AG09309 (cell line): Measurements from ENCODE around the gene KRTAP20-2.

Experiments used
- DNase-seq: peaks from one replicate; pipeline ENCODE4 v3.0.0-alpha.2; 2010; ENCODE audit warnings: low read depth
- H3K4me3 ChIP-seq: 2 replicates; pipeline ENCODE4 v1.5.1; 2011; ENCODE audit warnings: mild to moderate bottlenecking, low read depth, low read length, moderate library complexity; ENCODE audit not compliant: control insufficient read depth
- TF ChIP-seq, protein P1 (sequence below): IDR thresholded peaks from 2 replicates; pipeline ENCODE4 v1.5.1; 2011; ENCODE audit warnings: mild to moderate bottlenecking, low read depth, low read length, inconsistent platforms; ENCODE audit not compliant: insufficient read depth, control insufficient read depth; ENCODE audit errors: missing control alignments

The KRTAP20-2 gene

DNA sequence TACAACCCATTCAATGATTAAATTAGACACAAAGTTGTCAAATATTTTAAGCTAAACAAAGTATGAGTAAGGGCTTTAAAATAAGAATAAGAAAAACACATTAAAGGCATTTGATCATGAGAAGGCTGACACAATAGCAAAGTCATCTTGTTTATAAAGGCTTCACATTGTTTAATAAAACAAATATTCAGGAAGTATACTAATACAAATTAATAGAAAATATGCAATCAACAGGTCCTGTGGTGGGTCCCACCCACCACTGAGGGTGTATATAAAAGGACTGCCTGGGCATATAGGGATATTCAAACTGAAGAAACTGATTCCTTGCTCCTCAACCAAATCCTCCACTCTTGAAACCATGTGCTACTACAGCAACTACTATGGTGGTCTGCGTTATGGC lies at the start of gene KRTAP20-2:
Gene KRTAP20-2 (plus strand): TSS at position 301 of the 400 bp plus-strand sequence. CDS start 58 bp downstream, at position 359.
- TF ChIP-seq, protein P1, sequence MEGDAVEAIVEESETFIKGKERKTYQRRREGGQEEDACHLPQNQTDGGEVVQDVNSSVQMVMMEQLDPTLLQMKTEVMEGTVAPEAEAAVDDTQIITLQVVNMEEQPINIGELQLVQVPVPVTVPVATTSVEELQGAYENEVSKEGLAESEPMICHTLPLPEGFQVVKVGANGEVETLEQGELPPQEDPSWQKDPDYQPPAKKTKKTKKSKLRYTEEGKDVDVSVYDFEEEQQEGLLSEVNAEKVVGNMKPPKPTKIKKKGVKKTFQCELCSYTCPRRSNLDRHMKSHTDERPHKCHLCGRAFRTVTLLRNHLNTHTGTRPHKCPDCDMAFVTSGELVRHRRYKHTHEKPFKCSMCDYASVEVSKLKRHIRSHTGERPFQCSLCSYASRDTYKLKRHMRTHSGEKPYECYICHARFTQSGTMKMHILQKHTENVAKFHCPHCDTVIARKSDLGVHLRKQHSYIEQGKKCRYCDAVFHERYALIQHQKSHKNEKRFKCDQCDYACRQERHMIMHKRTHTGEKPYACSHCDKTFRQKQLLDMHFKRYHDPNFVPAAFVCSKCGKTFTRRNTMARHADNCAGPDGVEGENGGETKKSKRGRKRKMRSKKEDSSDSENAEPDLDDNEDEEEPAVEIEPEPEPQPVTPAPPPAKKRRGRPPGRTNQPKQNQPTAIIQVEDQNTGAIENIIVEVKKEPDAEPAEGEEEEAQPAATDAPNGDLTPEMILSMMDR = no peak
- DNase-seq = no peak

DNA sequence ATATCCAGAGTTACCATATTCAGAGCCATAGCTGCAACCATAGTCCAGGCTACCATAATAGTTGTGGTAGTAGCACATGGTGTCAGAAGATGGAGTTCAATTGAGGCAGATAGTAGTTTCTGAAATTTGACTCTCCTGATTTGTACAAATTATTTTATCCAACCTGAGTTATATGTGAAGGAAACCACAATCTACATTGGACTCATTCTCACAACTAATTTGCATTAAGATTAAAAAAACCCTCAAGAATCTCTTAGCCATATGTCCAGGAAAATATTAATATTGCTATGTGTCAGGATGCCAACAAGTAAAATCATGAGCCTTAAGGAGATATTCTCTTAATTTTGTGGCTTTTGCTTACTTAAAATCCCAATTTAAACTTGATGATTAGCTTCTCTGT lies 44.7 kb upstream of the KRTAP20-2 start, which contains the start of gene KRTAP22-2:
Gene KRTAP22-2 (minus strand): TSS at position 101 of the 400 bp plus-strand sequence.
- DNase-seq = no peak
- TF ChIP-seq, protein P1 = no peak
- no peak within 1 kb of the TSS for H3K4me3 ChIP-seq

More for the DNA sequence above, at the start of gene KRTAP20-2:
- H3K4me3 ChIP-seq = no peak within 1 kb of the TSS

DNA sequence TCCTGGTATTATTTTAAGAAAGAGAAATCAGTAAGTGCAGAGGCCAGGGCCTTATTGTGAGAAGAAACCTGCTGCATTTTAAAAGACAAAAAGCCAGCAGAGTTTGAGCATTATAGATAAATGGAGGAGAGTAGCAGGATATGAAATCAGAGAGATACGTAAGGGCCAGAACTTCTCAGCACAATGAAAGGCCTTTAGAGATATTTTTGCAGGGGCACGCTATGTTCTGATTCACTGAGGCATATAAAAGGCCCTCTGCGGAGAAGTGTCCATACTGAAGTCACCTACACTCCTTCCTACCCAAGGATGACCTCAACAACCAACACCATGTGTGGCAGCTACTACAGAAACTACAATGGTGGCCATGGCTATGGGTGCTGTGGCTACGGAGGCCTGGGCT lies 42.9 kb upstream of the KRTAP20-2 start, which contains the start of gene KRTAP6-3:
Gene KRTAP6-3 (plus strand): TSS at position 301 of the 400 bp plus-strand sequence. CDS start 6 bp downstream, at position 307.
- H3K4me3 ChIP-seq = no peak within 1 kb of the TSS
- DNase-seq = no peak
- TF ChIP-seq, protein P1 = no peak

DNA sequence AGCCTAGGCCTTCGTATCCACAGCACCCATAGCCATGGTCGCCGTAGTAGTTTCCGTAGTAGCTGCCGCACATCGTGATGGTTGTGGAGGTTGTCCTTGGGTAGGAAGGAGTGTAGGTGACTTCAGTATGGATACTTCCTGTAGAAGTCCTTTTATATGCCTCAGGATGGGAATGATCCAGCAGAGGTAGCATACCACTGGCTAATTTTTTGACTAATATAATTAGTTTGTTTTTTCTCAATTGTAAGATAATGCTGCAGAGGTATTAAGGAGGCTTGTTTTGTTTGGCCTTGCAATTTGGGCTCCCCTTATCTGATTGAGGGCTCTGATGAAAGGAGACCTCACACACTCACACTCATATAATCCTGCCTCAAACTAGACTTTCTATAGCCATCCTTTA lies 36.2 kb upstream of the KRTAP20-2 start, which contains the start of gene KRTAP6-2:
Gene KRTAP6-2 (minus strand): TSS at position 101 of the 400 bp plus-strand sequence. CDS start 28 bp downstream, at position 73.
- TF ChIP-seq, protein P1 = no peak

DNA sequence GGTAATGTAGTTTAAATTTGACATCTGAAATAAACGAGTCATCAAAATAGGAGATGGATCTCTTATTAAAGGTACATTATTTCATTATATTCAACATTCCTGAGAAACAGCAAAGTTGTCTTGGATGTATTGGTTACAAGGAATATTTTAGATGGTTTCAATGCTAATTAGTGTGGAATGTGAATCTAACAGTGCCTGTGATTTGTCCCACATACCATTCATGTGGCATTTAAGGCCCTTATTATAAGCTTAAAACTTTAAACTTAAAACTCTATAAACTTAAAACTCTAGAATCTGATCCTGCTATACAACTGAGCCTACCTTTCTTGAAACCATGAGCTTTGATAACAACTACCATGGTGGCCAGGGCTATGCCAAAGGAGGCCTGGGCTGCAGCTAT lies 34.2 kb upstream of the KRTAP20-2 start, which contains the start of gene KRTAP22-1:
Gene KRTAP22-1 (plus strand): TSS at position 301 of the 400 bp plus-strand sequence.
- DNase-seq = no peak
- H3K4me3 ChIP-seq = no peak within 1 kb of the TSS
- TF ChIP-seq, protein P1 = no peak

More for the DNA sequence above, 36.2 kb upstream of the KRTAP20-2 start, which contains the start of gene KRTAP6-2:
- DNase-seq = no peak
- no peak within 1 kb of the TSS for H3K4me3 ChIP-seq

DNA sequence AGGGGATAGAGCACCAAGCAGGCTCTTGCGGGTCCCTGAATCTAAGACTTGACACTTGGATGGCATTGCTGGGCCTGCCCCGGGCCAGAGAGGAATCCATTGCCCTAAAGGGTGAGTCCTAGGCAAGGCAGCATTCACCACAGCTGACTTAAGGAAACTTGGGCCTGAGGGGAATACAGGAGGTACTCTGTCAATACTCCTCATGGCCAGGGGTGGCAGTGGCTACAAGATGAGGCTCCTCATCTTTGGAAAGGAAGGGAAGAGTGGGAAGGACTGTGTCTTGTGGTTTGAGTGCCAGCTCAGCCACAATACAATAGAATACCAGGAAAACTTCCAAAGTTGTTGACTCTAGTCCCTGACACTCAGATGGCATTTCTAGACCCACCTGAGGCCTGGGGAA lies 29.0 kb upstream of the KRTAP20-2 start:
- H3K4me3 ChIP-seq = no peak overlapping the region
- DNase-seq = no peak
- TF ChIP-seq, protein P1 = no peak
